ENCODE results near the gene ABLIM1.

GRCh38 chr10:114506871-114507385, 151.1 kb downstream of the ABLIM1 start:
- TF ChIP-seq REST (IDR thresholded peaks at IDR 0.05; ENCODE audit: low read depth) = no peak
- no peak for TF ChIP-seq RAD21 (IDR thresholded peaks at IDR 0.05; ENCODE audit: low read depth)
- TF ChIP-seq TEAD4 (IDR thresholded peaks at IDR 0.05) = no peak
- no peak for TF ChIP-seq EP300 (IDR thresholded peaks at IDR 0.05; ENCODE audit: borderline replicate concordance)

Data from Ishikawa (cell line).